ENCODE results near the gene FFAR1.

- TF ChIP-seq MAX (IDR thresholded peaks at IDR 0.05) (no peak), EP300 (IDR thresholded peaks at IDR 0.05; ENCODE audit: borderline replicate concordance in 1 of 2, low read depth in 2 of 2, low read length in 2 of 2) (no peak), POLR2A (IDR thresholded peaks at IDR 0.05; ENCODE audit: control extremely low read depth in 1 of 2, low read depth in 2 of 2, low read length in 2 of 2) (no peak), CEBPB (IDR thresholded peaks at IDR 0.05; ENCODE audit: low read depth, low read length) (no peak), JUND (IDR thresholded peaks at IDR 0.05; ENCODE audit: low read length) (no peak)
- TF ChIP-seq, protein P1, sequence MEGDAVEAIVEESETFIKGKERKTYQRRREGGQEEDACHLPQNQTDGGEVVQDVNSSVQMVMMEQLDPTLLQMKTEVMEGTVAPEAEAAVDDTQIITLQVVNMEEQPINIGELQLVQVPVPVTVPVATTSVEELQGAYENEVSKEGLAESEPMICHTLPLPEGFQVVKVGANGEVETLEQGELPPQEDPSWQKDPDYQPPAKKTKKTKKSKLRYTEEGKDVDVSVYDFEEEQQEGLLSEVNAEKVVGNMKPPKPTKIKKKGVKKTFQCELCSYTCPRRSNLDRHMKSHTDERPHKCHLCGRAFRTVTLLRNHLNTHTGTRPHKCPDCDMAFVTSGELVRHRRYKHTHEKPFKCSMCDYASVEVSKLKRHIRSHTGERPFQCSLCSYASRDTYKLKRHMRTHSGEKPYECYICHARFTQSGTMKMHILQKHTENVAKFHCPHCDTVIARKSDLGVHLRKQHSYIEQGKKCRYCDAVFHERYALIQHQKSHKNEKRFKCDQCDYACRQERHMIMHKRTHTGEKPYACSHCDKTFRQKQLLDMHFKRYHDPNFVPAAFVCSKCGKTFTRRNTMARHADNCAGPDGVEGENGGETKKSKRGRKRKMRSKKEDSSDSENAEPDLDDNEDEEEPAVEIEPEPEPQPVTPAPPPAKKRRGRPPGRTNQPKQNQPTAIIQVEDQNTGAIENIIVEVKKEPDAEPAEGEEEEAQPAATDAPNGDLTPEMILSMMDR (IDR thresholded peaks at IDR 0.05; ENCODE audit: control extremely low read depth in 1 of 3, insufficient read depth in 1 of 3, low read depth in 1 of 3, low read length in 3 of 3): no peak
Measured at GRCh38 chr19:35305181-35305580, 42.5 kb upstream of the FFAR1 start.
